Astrocyte (in vitro differentiated cells and primary cell): ENCODE measurements around the gene OTUD5. TPM values are rescaled to one million over a fixed set of nuclear protein-coding genes. Genes with fewer than 3 reads are reported as not detected.
A peak's percentile ranks its signal among the peaks of the same experiment; 100 is the strongest.

ENCODE experiments used
- DNase-seq: peaks from one replicate; pipeline ENCODE4 v3.0.0-alpha.2; 2010; ENCODE audit warnings: low read depth
- FAIRE-seq: peaks from 2 replicates; lab custom pipeline; 2011; peaks lifted over from hg19 to GRCh38; lab: Jason Lieb, UNC
- H2AFZ ChIP-seq: 2 replicates; pipeline ENCODE4 v1.6.0; 2012; ENCODE audit warnings: low read depth, low read length, inconsistent platforms
- H3K27ac ChIP-seq: 2 replicates; pipeline ENCODE4 v1.5.1; 2011; ENCODE audit warnings: low read depth, low read length, inconsistent platforms
- H3K27me3 ChIP-seq: 2 replicates; pipeline ENCODE4 v1.6.0; 2011; ENCODE audit warnings: low read length, inconsistent platforms; ENCODE audit not compliant: insufficient read depth
- H3K36me3 ChIP-seq: 2 replicates; pipeline ENCODE4 v1.5.1; 2011; ENCODE audit warnings: low read length, inconsistent platforms; ENCODE audit not compliant: insufficient read depth
- H3K4me1 ChIP-seq: 2 replicates; pipeline ENCODE4 v1.5.1; 2011; ENCODE audit warnings: low read length, inconsistent platforms; ENCODE audit not compliant: insufficient read depth
- H3K4me2 ChIP-seq: 2 replicates; pipeline ENCODE4 v1.6.0; 2012; ENCODE audit warnings: low read length, inconsistent platforms
- H3K4me3 ChIP-seq: 2 replicates; pipeline ENCODE4 v1.5.1; 2011; ENCODE audit warnings: low read depth, mild to moderate bottlenecking, low read length, inconsistent platforms; ENCODE audit not compliant: insufficient read depth
- H3K79me2 ChIP-seq: 2 replicates; pipeline ENCODE4 v1.6.0; 2012; ENCODE audit warnings: mild to moderate bottlenecking, low read length, inconsistent platforms; ENCODE audit not compliant: insufficient read depth
- H3K9ac ChIP-seq: 2 replicates; pipeline ENCODE4 v1.6.0; 2012; ENCODE audit warnings: mild to moderate bottlenecking, low read length, inconsistent platforms
- H3K9me3 ChIP-seq: 2 replicates; pipeline ENCODE4 v1.5.1; 2012; ENCODE audit warnings: low read depth, mild to moderate bottlenecking, low read length, inconsistent platforms; ENCODE audit not compliant: insufficient read depth
- H4K20me1 ChIP-seq: 2 replicates; pipeline ENCODE4 v1.6.0; 2012; ENCODE audit warnings: low read length, inconsistent platforms; ENCODE audit not compliant: insufficient read depth
- H3K27ac Mint-ChIP-seq: one replicate; pipeline ENCODE4 v1.8.0; 2021; ENCODE audit warnings: mild to moderate bottlenecking, mixed read lengths; ENCODE audit not compliant: unreplicated experiment
- H3K27me3 Mint-ChIP-seq: one replicate; pipeline ENCODE4 v1.8.0; 2021; ENCODE audit warnings: low read depth, mixed read lengths; ENCODE audit not compliant: unreplicated experiment
- H3K36me3 Mint-ChIP-seq: one replicate; pipeline ENCODE4 v1.8.0; 2021; ENCODE audit warnings: low read depth, mixed read lengths; ENCODE audit not compliant: unreplicated experiment
- H3K4me1 Mint-ChIP-seq: one replicate; pipeline ENCODE4 v1.8.0; 2021; ENCODE audit warnings: low read depth, mixed read lengths; ENCODE audit not compliant: unreplicated experiment
- H3K4me3 Mint-ChIP-seq: one replicate; pipeline ENCODE4 v1.8.0; 2021; ENCODE audit warnings: mild to moderate bottlenecking, moderate library complexity, mixed read lengths; ENCODE audit not compliant: unreplicated experiment
- H3K9me3 Mint-ChIP-seq: one replicate; pipeline ENCODE4 v1.8.0; 2021; ENCODE audit warnings: mild to moderate bottlenecking, mixed read lengths; ENCODE audit not compliant: unreplicated experiment
- CTCF ChIP-seq: IDR thresholded peaks from 2 replicates; pipeline ENCODE4 v1.5.1; 2011; ENCODE audit warnings: low read depth, mild to moderate bottlenecking, inconsistent platforms, low read length, moderate library complexity; ENCODE audit not compliant: insufficient read depth
- EZH2 ChIP-seq: IDR thresholded peaks from 2 replicates; pipeline ENCODE4 v1.6.1; 2012; ENCODE audit warnings: mild to moderate bottlenecking, low read length, inconsistent platforms; ENCODE audit not compliant: insufficient read depth
- total RNA-seq: library from RNA; stranded (reverse); gene quantifications from 2 replicates; pipeline ENCODE4 v1.2.1, GENCODE V29; 2021

Gene OTUD5
- total RNA-seq, 1 donor from 2014 or later = 56.1 TPM

GRCh38 chrX:48902776-48903175 lies 54.6 kb downstream of the OTUD5 start:
- Histone ChIP-seq H3K36me3 (peaks cover 5% of the 10 kb centered on the region), H3K27me3 (no peaks in the 10 kb centered on the region), H4K20me1 (peaks cover 26% of the 10 kb centered on the region), H3K4me3 (no peak overlapping the region), H3K27ac (no peak overlapping the region), H3K79me2 (peaks cover 34% of the 10 kb centered on the region), H2AFZ (no peak overlapping the region), H3K9me3 (no peaks in the 10 kb centered on the region), H3K9ac (no peak overlapping the region), H3K4me1 (no peaks in the 10 kb centered on the region), H3K4me2 (no peak overlapping the region)
- Mint-ChIP-seq H3K27me3 (no peaks in the 10 kb centered on the region), H3K27ac (no peak overlapping the region), H3K4me3 (no peak overlapping the region), H3K4me1 (peaks cover 5% of the 10 kb centered on the region), H3K36me3 (peaks cover 9% of the 10 kb centered on the region), H3K9me3 (no peaks in the 10 kb centered on the region)
- DNase-seq (no peak), FAIRE-seq (no peak)
- TF ChIP-seq EZH2 (no peak), CTCF (no peak)

GRCh38 chrX:48902135-48902534 lies 55.3 kb downstream of the OTUD5 start:
- Histone ChIP-seq H3K4me1 (no peaks in the 10 kb centered on the region), H4K20me1 (peaks cover 26% of the 10 kb centered on the region), H3K9me3 (no peaks in the 10 kb centered on the region), H3K27me3 (no peaks in the 10 kb centered on the region), H3K4me2 (no peak overlapping the region), H3K9ac (no peak overlapping the region), H3K36me3 (peaks cover 5% of the 10 kb centered on the region), H3K79me2 (peaks cover 34% of the 10 kb centered on the region), H3K27ac (no peak overlapping the region), H3K4me3 (no peak overlapping the region), H2AFZ (no peak overlapping the region)
- TF ChIP-seq EZH2 (no peak), CTCF (no peak)
- peak overlapping the region; percentile 38 for H3K27ac Mint-ChIP-seq
- FAIRE-seq (no peak), DNase-seq (no peak)
- peaks cover 9% of the 10 kb centered on the region for H3K36me3 Mint-ChIP-seq
- no peaks in the 10 kb centered on the region for H3K27me3 Mint-ChIP-seq
- no peaks in the 10 kb centered on the region for H3K9me3 Mint-ChIP-seq
- no peak overlapping the region for H3K4me3 Mint-ChIP-seq
- H3K4me1 Mint-ChIP-seq = peaks cover 5% of the 10 kb centered on the region

GRCh38 chrX:48901069-48901468 lies 56.3 kb downstream of the OTUD5 start:
- Histone ChIP-seq H3K79me2 (peaks cover 42% of the 10 kb centered on the region), H3K27ac (no peak overlapping the region), H3K36me3 (peaks cover 5% of the 10 kb centered on the region), H3K9ac (no peak overlapping the region), H3K27me3 (no peaks in the 10 kb centered on the region), H3K9me3 (no peaks in the 10 kb centered on the region), H4K20me1 (peaks cover 24% of the 10 kb centered on the region), H3K4me1 (peaks cover 3% of the 10 kb centered on the region), H2AFZ (no peak overlapping the region), H3K4me2 (no peak overlapping the region), H3K4me3 (no peak overlapping the region)
- H3K27me3 Mint-ChIP-seq = no peaks in the 10 kb centered on the region
- no peak overlapping the region for H3K4me3 Mint-ChIP-seq
- TF ChIP-seq EZH2 (no peak), CTCF (no peak)
- no peaks in the 10 kb centered on the region for H3K9me3 Mint-ChIP-seq
- peaks cover 7% of the 10 kb centered on the region for H3K36me3 Mint-ChIP-seq
- peaks cover 8% of the 10 kb centered on the region for H3K4me1 Mint-ChIP-seq
- no peak for FAIRE-seq
- peak overlapping the region; percentile 19 for H3K27ac Mint-ChIP-seq
- no peak for DNase-seq
